K562 (cell line): Measurements from ENCODE around the gene PARD3B. TPM values are rescaled to one million over a fixed set of nuclear protein-coding genes. Genes with fewer than 3 reads are reported as not detected.

Source experiments
- ATAC-seq: fragments of 200-7000 bp; cut with Tn5 transposase; 3 replicates; pipeline ENCODE4 v1.9.1; 2020; ENCODE audit warnings: moderate library complexity
- BruUV-seq: library from RNA; stranded (reverse); fragments of 400-500 nt; replicated peaks from 2 replicates; lab custom pipeline; 2021; lab: Mats Ljungman, UMichigan
- CTCF ChIA-PET: fragments of 300-600 bp; formaldehyde crosslinking; extraction: SDS; loops from one replicate; lab custom pipeline; 2021; ENCODE audit warnings: low intra/inter-chr PET ratio; lab: Yijun Ruan, JAX
- POLR2A ChIA-PET: fragments of 300-600, 350-650 bp; sonication (Branson Sonifier 250); formaldehyde crosslinking; extraction: SDS; loops from one replicate; lab custom pipeline; 2021; ENCODE audit warnings: antibody characterized with exemption, inconsistent platforms; lab: Yijun Ruan, JAX
- DNase-seq, 4 experiments: peaks; one replicate each; pipeline versions ENCODE4 v3.0.0 to v3.0.0-alpha.2; 2011 to 2018; ENCODE audit warnings: low spot score in 3 of 4, mixed read lengths in 3 of 4; ENCODE audit errors: extremely low read depth in 1 of 4
- FAIRE-seq: peaks from 2 replicates; lab custom pipeline; 2011; peaks lifted over from hg19 to GRCh38; lab: Jason Lieb, UNC
- H2AFZ ChIP-seq: 2 replicates; pipeline ENCODE4 v1.6.0; 2011; ENCODE audit warnings: low read depth, low read length, control low read depth, inconsistent platforms
- H3K27ac ChIP-seq: fragments of 200-600 bp; 3 replicates; pipeline ENCODE4 v1.8.0; 2011; ENCODE audit warnings: low read depth, mild to moderate bottlenecking, control low read depth, inconsistent platforms, low read length, moderate library complexity, mixed read lengths; ENCODE audit errors: extremely low read depth
- H3K27me3 ChIP-seq, 2 experiments: fragments of 300-600 bp in 1 of 2; 2 replicates in 1 of 2; 3 replicates in 1 of 2; pipeline versions ENCODE4 v1.6.0 to v1.8.0; 2011; ENCODE audit warnings: inconsistent platforms in 2 of 2, low read length in 2 of 2, mild to moderate bottlenecking in 1 of 2, mixed read lengths in 1 of 2, moderate library complexity in 1 of 2; ENCODE audit not compliant: control insufficient read depth in 2 of 2, insufficient read depth in 2 of 2
- H3K36me3 ChIP-seq: fragments of 300-600 bp; 3 replicates; pipeline ENCODE4 v1.8.0; 2011; ENCODE audit warnings: mild to moderate bottlenecking, low read length, inconsistent platforms; ENCODE audit not compliant: control insufficient read depth, insufficient read depth
- H3K4me1 ChIP-seq, 2 experiments: fragments of 200-600 bp in 1 of 2; replicated peaks in 1 of 2; 2 replicates in 1 of 2; 3 replicates in 1 of 2; pipeline versions ENCODE4 v1.5.1 to v1.8.0; 2011; ENCODE audit warnings: inconsistent platforms in 2 of 2, low read length in 2 of 2, mild to moderate bottlenecking in 1 of 2, mixed read lengths in 1 of 2, moderate library complexity in 1 of 2; ENCODE audit not compliant: control insufficient read depth in 2 of 2, insufficient read depth in 2 of 2
- H3K4me2 ChIP-seq: 2 replicates; pipeline ENCODE4 v1.6.1; 2011; ENCODE audit warnings: low read length, control low read depth, inconsistent platforms, mixed read lengths; ENCODE audit not compliant: insufficient read depth
- H3K4me3 ChIP-seq: fragments of 200-600 bp; sonication (generic), shearing (Covaris generic); 2 replicates; pipeline ENCODE4 v1.5.1; 2016; ENCODE audit warnings: control low read depth, inconsistent platforms
- H3K79me2 ChIP-seq: fragments of 200-600 bp; 3 replicates; pipeline ENCODE4 v1.8.0; 2011; ENCODE audit warnings: low read length, inconsistent platforms; ENCODE audit not compliant: control insufficient read depth, insufficient read depth
- H3K9ac ChIP-seq, 2 experiments: 2 replicates each; pipeline versions ENCODE4 v1.6.0 to v1.6.1; 2011; ENCODE audit warnings: low read depth in 2 of 2, low read length in 2 of 2, control low read depth in 1 of 2, inconsistent platforms in 1 of 2, mild to moderate bottlenecking in 1 of 2, mixed read lengths in 1 of 2; ENCODE audit not compliant: insufficient read depth in 1 of 2
- H3K9me1 ChIP-seq: one replicate; pipeline ENCODE4 v1.6.0; 2011; ENCODE audit warnings: inconsistent platforms, mild to moderate bottlenecking, low read length, moderate library complexity; ENCODE audit not compliant: control insufficient read depth, insufficient read depth
- H3K9me3 ChIP-seq: replicated peaks from 2 replicates; pipeline ENCODE4 v1.5.1; 2011; ENCODE audit warnings: low read depth, low read length, inconsistent platforms; ENCODE audit not compliant: control insufficient read depth, insufficient read depth
- H4K20me1 ChIP-seq: replicated peaks from 2 replicates; pipeline ENCODE4 v1.6.1; 2011; ENCODE audit warnings: low read length, inconsistent platforms, mixed read lengths; ENCODE audit not compliant: control insufficient read depth, insufficient read depth
- BCL6 ChIP-seq: fragments of 250-450 bp; sonication (Bioruptor Pico); IDR thresholded peaks from 2 replicates; pipeline ENCODE4 v1.4.0; 2020
- BHLHE40 ChIP-seq: IDR thresholded peaks from 2 replicates; pipeline ENCODE4 v1.6.1; 2011; ENCODE audit warnings: low read length, improper control_type of control experiment
- BRCA1 ChIP-seq, 2 experiments: fragments of 450-650 bp in 1 of 2; sonication (generic) in 1 of 2; formaldehyde crosslinking in 1 of 2; IDR thresholded peaks; 2 replicates each; pipeline versions ENCODE4 v1.5.0 to v1.6.1; 2017 to 2020; ENCODE audit warnings: mild to moderate bottlenecking in 1 of 2, missing genetic modification reagents in 1 of 2
- HMG20A ChIP-seq: fragments of 450-650 bp; formaldehyde crosslinking; conservative IDR thresholded peaks from 2 replicates; pipeline ENCODE4 v1.4.0; 2020; ENCODE audit warnings: mild to moderate bottlenecking, mixed read lengths
- RBBP5 ChIP-seq: fragments of 200-600 bp; sonication (generic); IDR thresholded peaks from 2 replicates; pipeline ENCODE4 v1.6.1; 2012; ENCODE audit warnings: borderline replicate concordance, mild to moderate bottlenecking, low read length, control low read depth, inconsistent platforms; ENCODE audit not compliant: insufficient read depth, poor library complexity, severe bottlenecking
- TCF7L2 ChIP-seq: fragments of 150-350 bp; IDR thresholded peaks from 2 replicates; pipeline ENCODE4 v1.6.1; 2016; ENCODE audit warnings: low read depth, mild to moderate bottlenecking, low read length, moderate library complexity
- ZNF184 ChIP-seq: sonication (generic); formaldehyde crosslinking; IDR thresholded peaks from 2 replicates; pipeline ENCODE4 v1.5.0; 2020; ENCODE audit warnings: missing genetic modification reagents
- ZNF217 ChIP-seq: sonication (generic); formaldehyde crosslinking; IDR thresholded peaks from 2 replicates; pipeline ENCODE4 v1.8.0; 2022; ENCODE audit warnings: mild to moderate bottlenecking, missing genetic modification reagents
- ZNF707 ChIP-seq: fragments of 250-450 bp; sonication (Bioruptor Pico); conservative IDR thresholded peaks from 2 replicates; pipeline ENCODE4 v1.8.0; 2022; ENCODE audit warnings: inconsistent platforms, mild to moderate bottlenecking, moderate library complexity
- WGBS: fragments of 100-300 bp; shearing (Covaris generic); methylation state at CpG from one replicate; pipeline ENCODE4 v1.1.6; 2016; ENCODE audit warnings: low coverage, mixed read lengths; ENCODE audit not compliant: insufficient coverage; ENCODE audit errors: missing lambda C conversion rate; 5-methylcytosine and 5-hydroxymethylcytosine counted together
- in situ Hi-C: fragments of 300-500 bp; cut with MboI; formaldehyde crosslinking; loops from 4 replicates; pipeline ENCODE4 v1.15.0; 2018; ENCODE audit warnings: inconsistent platforms, mixed read lengths
- intact Hi-C: fragments of 100-400 bp; cut with micrococcal nuclease; formaldehyde crosslinking; loops from 2 replicates; pipeline ENCODE4 v1.14.2; 2022
- polyA plus RNA-seq, 8 experiments: library from polyadenylated mRNA; depleted of rRNA in 4 of 8; stranded (reverse) in 5 of 8; unstranded in 3 of 8; fragments of >200 nt; fragmentation: Nextera tagmentation in 2 of 8; fragmentation: Illumina TruSeq in 1 of 8; extraction: Ambion mirVana in 2 of 8; extraction: Trizol in 1 of 8; gene quantifications; 2 replicates each; pipeline versions ENCODE4 v1.2.1 to v1.2.3, GENCODE V29; 2011 to 2014; ENCODE audit warnings: inconsistent platforms in 1 of 8, missing spikeins in 1 of 8
- total RNA-seq, 7 experiments: library from RNA; depleted of rRNA in 6 of 7; stranded (reverse); fragments of >200 nt in 6 of 7; fragmentation: Illumina TruSeq in 2 of 7; extraction: Trizol in 2 of 7; gene quantifications; 2 replicates each; pipeline versions ENCODE4 v1.2.1 to v1.2.3, GENCODE V29; 2011 to 2021; ENCODE audit warnings: low replicate concordance in 1 of 7

The PARD3B gene
- total and polyA plus RNA-seq, 9 of the 15 experiments (the other 6 are each of a cell fraction or from before 2014, with no cell fraction given): 0.15 to 3.0 (median 1.1) TPM

GRCh38 chr2:205650931-205651330, 1105.7 kb downstream of the PARD3B start:
- 0 out of 5 replicates have a peak, but pooled peaks cover 0 to 6% of the 10 kb centered on the region in 2 experiments for H3K27me3 ChIP-seq
- DNase-seq (no peak), ATAC-seq (no peak), FAIRE-seq (no peak)
- no peaks in the 10 kb centered on the region for H4K20me1 ChIP-seq
- no peak overlapping the region for H3K4me3 ChIP-seq
- no peaks in the 10 kb centered on the region for H3K79me2 ChIP-seq
- no TSS peak for BruUV-seq
- H3K9me1 ChIP-seq: no peaks in the 10 kb centered on the region
- 3% methylated on average over 7 of the region's 7 CpGs for WGBS
- no peak overlapping the region for H3K4me2 ChIP-seq
- CTCF ChIA-PET: no interaction called here
- no peak overlapping the region for H3K27ac ChIP-seq
- no peak overlapping the region for H3K9ac ChIP-seq
- intact Hi-C loops (no loop called here), in situ Hi-C loops (no loop called here)
- no peak overlapping the region for H2AFZ ChIP-seq
- POLR2A ChIA-PET: interaction anchor here (1.0 kb wide), 1 partner anchor 9 kb away, joined by 4 read pairs; no protein-coding TSS in a partner anchor
- no peak for TF ChIP-seq ZNF707 (CRISPR knock-in tag)
- TF ChIP-seq BHLHE40: no peak
- no peak for TF ChIP-seq ZNF217 (CRISPR knock-in tag)
- no peak for TF ChIP-seq ZNF184 (CRISPR knock-in tag)
- no peaks in the 10 kb centered on the region for H3K9me3 ChIP-seq
- H3K36me3 ChIP-seq: no peaks in the 10 kb centered on the region
- H3K4me1 ChIP-seq: no peaks in the 10 kb centered on the region

GRCh38 chr2:205651719-205652118, 1106.4 kb downstream of the PARD3B start:
- H3K27me3 ChIP-seq: peaks cover 0 to 6% of the 10 kb centered on the region in 2 experiments; a peak in 1 of 5 replicates
- WGBS: 0% methylated on average over 1 of the region's 1 CpG
- intact Hi-C loops (no loop called here), in situ Hi-C loops (no loop called here)
- no peak for DNase-seq
- ChIA-PET POLR2A (no interaction called here), CTCF (no interaction called here)
- FAIRE-seq: no peak
- no peaks in the 10 kb centered on the region for H3K79me2 ChIP-seq
- no peaks in the 10 kb centered on the region for H3K36me3 ChIP-seq
- H3K9ac ChIP-seq: no peak overlapping the region
- no peak overlapping the region for H2AFZ ChIP-seq
- H3K9me3 ChIP-seq: no peaks in the 10 kb centered on the region
- no peak overlapping the region for H3K4me2 ChIP-seq
- H3K4me3 ChIP-seq: no peak overlapping the region
- no peak for TF ChIP-seq HMG20A (CRISPR knock-in tag)
- no peak for TF ChIP-seq BCL6 (CRISPR knock-in tag)
- TF ChIP-seq TCF7L2: no peak
- no peak for TF ChIP-seq RBBP5
- no peak for TF ChIP-seq BRCA1 (IDR thresholded peaks at IDR 0.05)
- TF ChIP-seq BRCA1 (CRISPR knock-in tag; IDR thresholded peaks at IDR 0.05): no peak
- TF ChIP-seq, all 486 proteins: peak for 0
- H3K27ac ChIP-seq: no peak overlapping the region
- no TSS peak for BruUV-seq
- no peaks in the 10 kb centered on the region for H3K4me1 ChIP-seq
- ATAC-seq: no peak
- no peaks in the 10 kb centered on the region for H3K9me1 ChIP-seq
- H4K20me1 ChIP-seq: no peaks in the 10 kb centered on the region
